Measurements from ENCODE around the gene SNAI1.
"Not testable (repeated sequence)": the region's sequence is repeated elsewhere in the genome, so short reads cannot be mapped to it uniquely, and the experiment has no call there.

SNAI1 gene

GRCh38 chr20:49982346-49983122 lies at the start of gene SNAI1:
Gene SNAI1, plus strand, starts transcription at chr20:49982980. Its CDS starts 80 bp downstream, at chr20:49983060.
- peak; percentile 98 for DNase-seq (ENCODE audit: low spot score)

GRCh38 chr20:49935746-49936152 lies 47.0 kb upstream of the SNAI1 start:
- no peak for DNase-seq (ENCODE audit: low spot score)

GRCh38 chr20:49936153-49937026 lies 46.4 kb upstream of the SNAI1 start, which contains the start of gene RNF114:
Gene RNF114, plus strand, starts transcription at chr20:49936397. Its CDS starts 16 bp downstream, at chr20:49936413.
- peak; percentile 97 for DNase-seq (ENCODE audit: low spot score)

- DNase-seq (ENCODE audit: low spot score) = peak; percentile 42
These were observed 45.5 kb upstream of the SNAI1 start for GRCh38 chr20:49937027-49937929.

- DNase-seq (ENCODE audit: low spot score) = no peak
These were observed 44.3 kb upstream of the SNAI1 start for GRCh38 chr20:49938173-49939163.

GRCh38 chr20:49941456-49941855 lies 41.3 kb upstream of the SNAI1 start:
- no peak for DNase-seq (ENCODE audit: low spot score)

- DNase-seq (ENCODE audit: low spot score) = no peak
These were observed 40.5 kb upstream of the SNAI1 start for GRCh38 chr20:49942303-49942702.

GRCh38 chr20:49942942-49943341 lies 39.8 kb upstream of the SNAI1 start:
- no peak for DNase-seq (ENCODE audit: low spot score)

- no peak for DNase-seq (ENCODE audit: low spot score)
These were observed 37.5 kb upstream of the SNAI1 start for GRCh38 chr20:49945306-49945700.

- DNase-seq (ENCODE audit: low spot score) = no peak
These were observed 36.9 kb upstream of the SNAI1 start for GRCh38 chr20:49945701-49946477.

- no peak for DNase-seq (ENCODE audit: low spot score)
These were observed 34.6 kb upstream of the SNAI1 start for GRCh38 chr20:49948178-49948577.

- DNase-seq (ENCODE audit: low spot score) = no peak
These were observed 33.8 kb upstream of the SNAI1 start for GRCh38 chr20:49948809-49949507.

- DNase-seq (ENCODE audit: low spot score) = no peak
These were observed 31.6 kb upstream of the SNAI1 start for GRCh38 chr20:49951151-49951550.

- no peak for DNase-seq (ENCODE audit: low spot score)
These were observed 27.6 kb upstream of the SNAI1 start for GRCh38 chr20:49955167-49955566.

- DNase-seq (ENCODE audit: low spot score) = not testable (repeated sequence)
These were observed 26.9 kb upstream of the SNAI1 start for GRCh38 chr20:49955830-49956396.

GRCh38 chr20:49956689-49957088 lies 26.1 kb upstream of the SNAI1 start:
- DNase-seq (ENCODE audit: low spot score) = no peak

- DNase-seq (ENCODE audit: low spot score) = not testable (repeated sequence)
These were observed 25.5 kb upstream of the SNAI1 start for GRCh38 chr20:49957089-49957938.

- DNase-seq (ENCODE audit: low spot score) = no peak
These were observed 21.4 kb upstream of the SNAI1 start for GRCh38 chr20:49961413-49961812.
